ENCODE results near the gene NAB2.

The NAB2 gene

DNA sequence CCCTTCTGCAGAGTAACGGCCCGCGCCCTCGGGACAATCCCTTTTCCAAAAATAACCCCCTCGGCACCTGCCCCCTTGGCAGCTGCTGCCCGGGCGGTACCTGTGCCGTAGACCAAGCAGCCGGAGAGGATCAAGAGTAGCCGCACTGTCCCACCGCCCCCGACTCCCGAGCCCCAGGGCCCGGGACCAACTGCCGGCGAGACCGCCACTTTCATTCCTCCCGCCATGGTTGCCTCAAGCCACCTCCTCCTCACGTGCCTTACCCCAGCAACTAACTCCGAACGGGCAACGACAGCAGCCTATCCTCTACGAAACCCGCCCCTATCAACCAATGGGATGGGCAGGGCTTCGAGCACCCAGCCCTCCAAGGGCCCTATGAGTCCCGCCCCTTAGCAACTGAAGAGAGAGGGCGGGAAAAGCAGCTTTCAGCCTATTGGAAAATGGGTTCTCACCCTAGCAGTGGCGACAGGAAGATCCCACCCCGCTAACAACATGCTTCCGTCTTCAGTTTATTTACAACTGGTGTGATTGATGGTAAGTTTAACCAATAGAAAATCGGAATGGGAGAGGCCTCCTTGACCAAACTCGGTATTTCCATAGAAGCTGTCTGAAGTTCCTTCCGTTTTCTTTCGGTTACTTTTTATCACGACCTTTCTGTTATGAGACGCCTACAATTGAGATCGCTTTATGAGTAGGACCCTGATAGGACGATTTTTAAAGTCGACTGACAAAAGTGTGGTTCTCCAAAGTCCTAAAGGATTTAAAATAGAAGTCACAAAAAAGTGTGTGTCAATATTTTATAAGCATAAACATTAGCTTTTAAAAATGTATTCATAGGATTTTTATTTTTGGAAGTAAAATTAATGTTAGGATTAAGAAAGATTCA lies 10.2 kb upstream of the NAB2 start, which contains the start of gene NEMP1:
Gene NEMP1 (minus strand): TSS at position 273 of the 886 bp plus-strand sequence. CDS start 46 bp downstream, at position 227.
- TF ChIP-seq, protein P1, sequence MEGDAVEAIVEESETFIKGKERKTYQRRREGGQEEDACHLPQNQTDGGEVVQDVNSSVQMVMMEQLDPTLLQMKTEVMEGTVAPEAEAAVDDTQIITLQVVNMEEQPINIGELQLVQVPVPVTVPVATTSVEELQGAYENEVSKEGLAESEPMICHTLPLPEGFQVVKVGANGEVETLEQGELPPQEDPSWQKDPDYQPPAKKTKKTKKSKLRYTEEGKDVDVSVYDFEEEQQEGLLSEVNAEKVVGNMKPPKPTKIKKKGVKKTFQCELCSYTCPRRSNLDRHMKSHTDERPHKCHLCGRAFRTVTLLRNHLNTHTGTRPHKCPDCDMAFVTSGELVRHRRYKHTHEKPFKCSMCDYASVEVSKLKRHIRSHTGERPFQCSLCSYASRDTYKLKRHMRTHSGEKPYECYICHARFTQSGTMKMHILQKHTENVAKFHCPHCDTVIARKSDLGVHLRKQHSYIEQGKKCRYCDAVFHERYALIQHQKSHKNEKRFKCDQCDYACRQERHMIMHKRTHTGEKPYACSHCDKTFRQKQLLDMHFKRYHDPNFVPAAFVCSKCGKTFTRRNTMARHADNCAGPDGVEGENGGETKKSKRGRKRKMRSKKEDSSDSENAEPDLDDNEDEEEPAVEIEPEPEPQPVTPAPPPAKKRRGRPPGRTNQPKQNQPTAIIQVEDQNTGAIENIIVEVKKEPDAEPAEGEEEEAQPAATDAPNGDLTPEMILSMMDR (IDR thresholded peaks at IDR 0.05; ENCODE audit: insufficient read depth, low read length, poor library complexity, severe bottlenecking): no peak
- no peak for TF ChIP-seq EZH2phosphoT487 (conservative IDR thresholded peaks at IDR 0.05; ENCODE audit: low read length)
- peak within 1 kb of the TSS; percentile 87 for H3K27ac ChIP-seq (ENCODE audit: low read depth, low read length)
- peaks cover 36% of the 10 kb centered on the region for H3K79me2 ChIP-seq (ENCODE audit: insufficient read depth, low read length)
- H3K9me2 ChIP-seq (replicated peaks; ENCODE audit: insufficient read depth, low read length): no peaks in the 10 kb centered on the region
- H3K36me3 ChIP-seq (ENCODE audit: low read length): peaks cover 2% of the 10 kb centered on the region; the same call in 1 of the 2 replicates
- H4K20me1 ChIP-seq (ENCODE audit: low read depth, low read length): no peaks in the 10 kb centered on the region
- H3F3A ChIP-seq (ENCODE audit: insufficient read depth): peaks cover 3% of the 10 kb centered on the region; the same call in 1 of the 2 replicates
- H2AFZ ChIP-seq (ENCODE audit: low read depth, low read length, severe bottlenecking): peak within 1 kb of the TSS; percentile 52
- no peaks in the 10 kb centered on the region for H3K9me3 ChIP-seq (ENCODE audit: insufficient read depth, low read length)
- H3K9ac ChIP-seq (ENCODE audit: low read length): peak within 1 kb of the TSS; percentile 96
- peak within 1 kb of the TSS; percentile 86 for H3K4me3 ChIP-seq (ENCODE audit: insufficient read depth, low read length, poor library complexity, severe bottlenecking)
- peak within 1 kb of the TSS; percentile 96 for H3K4me2 ChIP-seq (ENCODE audit: low read depth, low read length, poor library complexity, severe bottlenecking)
- H3K27me3 ChIP-seq (ENCODE audit: low read length): no peaks in the 10 kb centered on the region

DNA sequence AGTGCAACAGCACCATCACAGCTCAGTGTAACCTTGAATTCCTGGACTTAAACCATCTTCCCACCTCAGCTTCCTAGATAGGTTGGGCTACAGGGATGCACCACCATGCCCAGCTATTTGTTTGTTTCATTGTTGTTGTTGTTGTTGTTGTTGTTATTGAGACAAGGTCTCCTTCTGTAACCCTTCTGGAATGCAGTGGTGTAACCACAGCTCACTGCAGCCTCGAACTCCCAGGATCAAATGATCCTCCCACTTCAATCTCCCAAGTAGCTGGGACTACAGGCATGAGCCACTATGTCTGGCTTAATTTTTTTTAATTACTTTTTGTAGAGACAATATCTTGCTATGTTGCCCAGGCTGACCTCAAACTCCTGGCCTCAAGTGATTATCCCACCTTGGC lies 9.1 kb upstream of the NAB2 start:
- Histone ChIP-seq H2AFZ (ENCODE audit: low read depth, low read length, severe bottlenecking) (no peak overlapping the region), H3K27me3 (ENCODE audit: low read length) (no peaks in the 10 kb centered on the region), H3K79me2 (ENCODE audit: insufficient read depth, low read length) (peaks cover 25% of the 10 kb centered on the region), H3K4me2 (ENCODE audit: low read depth, low read length, poor library complexity, severe bottlenecking) (peak overlapping the region; percentile 93), H3K9me3 (ENCODE audit: insufficient read depth, low read length) (no peaks in the 10 kb centered on the region), H3K9me2 (replicated peaks; ENCODE audit: insufficient read depth, low read length) (no peaks in the 10 kb centered on the region), H3K9ac (ENCODE audit: low read length) (peak overlapping the region; percentile 50), H3K36me3 (ENCODE audit: low read length) (peaks cover 2% of the 10 kb centered on the region; the same call in 1 of the 2 replicates), H3F3A (ENCODE audit: insufficient read depth) (peaks cover 4% of the 10 kb centered on the region; the same call in 1 of the 2 replicates), H4K20me1 (ENCODE audit: low read depth, low read length) (no peaks in the 10 kb centered on the region), H3K27ac (ENCODE audit: low read depth, low read length) (no peak overlapping the region), H3K4me3 (ENCODE audit: insufficient read depth, low read length, poor library complexity, severe bottlenecking) (no peak overlapping the region)
- no peak for TF ChIP-seq EZH2phosphoT487 (conservative IDR thresholded peaks at IDR 0.05; ENCODE audit: low read length)
- TF ChIP-seq, protein P1 (IDR thresholded peaks at IDR 0.05; ENCODE audit: insufficient read depth, low read length, poor library complexity, severe bottlenecking): no peak

DNA sequence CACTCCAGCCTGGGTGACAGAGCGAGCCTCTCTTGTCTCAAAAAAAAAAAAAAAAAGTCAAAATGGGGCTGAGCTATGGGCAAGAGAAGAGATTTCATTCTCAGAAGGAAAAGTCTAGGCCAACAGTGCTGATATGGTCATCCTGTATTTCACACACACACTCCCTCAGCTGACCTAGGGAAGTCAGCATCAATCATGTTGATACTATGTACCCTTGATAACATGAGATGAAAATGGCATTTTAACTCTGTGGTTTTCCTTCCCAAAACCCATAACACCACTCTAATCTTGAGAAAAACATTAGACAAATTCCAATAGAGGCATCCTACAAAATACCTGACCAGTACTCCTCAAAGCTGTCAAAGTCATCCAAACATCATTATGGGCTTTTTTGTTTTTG lies 8.1 kb upstream of the NAB2 start:
- H3K36me3 ChIP-seq (ENCODE audit: low read length): peaks cover 2% of the 10 kb centered on the region; the same call in 1 of the 2 replicates
- no peak overlapping the region for H3K4me3 ChIP-seq (ENCODE audit: insufficient read depth, low read length, poor library complexity, severe bottlenecking)
- TF ChIP-seq, protein P1 (IDR thresholded peaks at IDR 0.05; ENCODE audit: insufficient read depth, low read length, poor library complexity, severe bottlenecking): no peak
- no peak for TF ChIP-seq EZH2phosphoT487 (conservative IDR thresholded peaks at IDR 0.05; ENCODE audit: low read length)

More for the DNA sequence above, 8.1 kb upstream of the NAB2 start:
- no peaks in the 10 kb centered on the region for H3K9me3 ChIP-seq (ENCODE audit: insufficient read depth, low read length)
- peaks cover 12% of the 10 kb centered on the region for H3F3A ChIP-seq (ENCODE audit: insufficient read depth)
- no peak overlapping the region for H3K27ac ChIP-seq (ENCODE audit: low read depth, low read length)
- H4K20me1 ChIP-seq (ENCODE audit: low read depth, low read length): no peaks in the 10 kb centered on the region
- peaks cover 24% of the 10 kb centered on the region for H3K79me2 ChIP-seq (ENCODE audit: insufficient read depth, low read length)
- no peaks in the 10 kb centered on the region for H3K27me3 ChIP-seq (ENCODE audit: low read length)
- no peak overlapping the region for H2AFZ ChIP-seq (ENCODE audit: low read depth, low read length, severe bottlenecking)
- H3K9me2 ChIP-seq (replicated peaks; ENCODE audit: insufficient read depth, low read length): no peaks in the 10 kb centered on the region
- no peak overlapping the region for H3K4me2 ChIP-seq (ENCODE audit: low read depth, low read length, poor library complexity, severe bottlenecking)
- H3K9ac ChIP-seq (ENCODE audit: low read length): no peak overlapping the region

All from SU-DHL-6 (cell line).